Panc1 (cell line): ENCODE data around the gene SWSAP1. TPM values are rescaled to one million over a fixed set of nuclear protein-coding genes. Genes with fewer than 3 reads are reported as not detected.
A peak's percentile ranks its signal among the peaks of the same experiment; 100 is the strongest.
"Not testable (repeated sequence)": the region's sequence is repeated elsewhere in the genome, so short reads cannot be mapped to it uniquely, and the experiment has no call there.

Experiments
- ATAC-seq: fragments of 200-7000 bp; cut with Tn5 transposase; 2 replicates; pipeline ENCODE4 v1.9.1; 2020; ENCODE audit warnings: mild to moderate bottlenecking, moderate library complexity
- BruUV-seq: library from RNA; stranded (reverse); fragments of 400-500 nt; replicated peaks from 2 replicates; lab custom pipeline; 2021; lab: Mats Ljungman, UMichigan
- CTCF ChIA-PET: fragments of 300-600 bp; sonication (Branson Sonifier 250); formaldehyde crosslinking; loops from one replicate; lab custom pipeline; 2022; ENCODE audit warnings: antibody characterized with exemption; lab: Charles Lee
- POLR2A ChIA-PET: fragments of 300-600 bp; sonication (Branson Sonifier 250); formaldehyde crosslinking; loops from one replicate; lab custom pipeline; 2022; ENCODE audit warnings: antibody characterized with exemption; lab: Charles Lee
- DNase-seq: peaks from one replicate; pipeline ENCODE4 v3.0.0-alpha.2; 2010; ENCODE audit warnings: low read depth, low spot score
- H3K27ac ChIP-seq: 2 replicates; pipeline ENCODE4 v1.5.1; 2011; ENCODE audit warnings: mild to moderate bottlenecking, low read length, inconsistent platforms
- H3K27me3 ChIP-seq: fragments of 200-500 bp; sonication (Bioruptor generic); 2 replicates; pipeline ENCODE4 v1.6.0; 2014; ENCODE audit warnings: low read length, inconsistent platforms; ENCODE audit not compliant: control insufficient read depth, insufficient read depth
- H3K36me3 ChIP-seq: fragments of 200-500 bp; sonication (Bioruptor generic); 2 replicates; pipeline ENCODE4 v1.5.1; 2014; ENCODE audit warnings: inconsistent platforms, mild to moderate bottlenecking, low read length, moderate library complexity; ENCODE audit not compliant: control insufficient read depth, insufficient read depth
- H3K4me1 ChIP-seq: 2 replicates; pipeline ENCODE4 v1.5.1; 2011; ENCODE audit warnings: inconsistent platforms, mild to moderate bottlenecking, low read length, moderate library complexity; ENCODE audit not compliant: control insufficient read depth, insufficient read depth
- H3K4me3 ChIP-seq, 2 experiments: 2 replicates each; pipeline ENCODE4 v1.5.1; 2011 to 2012; ENCODE audit warnings: low read depth in 2 of 2, low read length in 2 of 2, mild to moderate bottlenecking in 2 of 2, inconsistent platforms in 1 of 2, moderate library complexity in 1 of 2
- H3K9me3 ChIP-seq: fragments of 200-500 bp; sonication (Bioruptor generic); 2 replicates; pipeline ENCODE4 v1.5.1; 2014; ENCODE audit warnings: low read depth, mild to moderate bottlenecking, inconsistent platforms, low read length, moderate library complexity; ENCODE audit not compliant: control insufficient read depth, insufficient read depth
- POLR2AphosphoS5 ChIP-seq: IDR thresholded peaks from 2 replicates; pipeline ENCODE4 v1.6.1; 2012; ENCODE audit warnings: mild to moderate bottlenecking, low read depth, low read length, moderate library complexity
- SIN3A ChIP-seq: IDR thresholded peaks from 2 replicates; pipeline ENCODE4 v1.6.1; 2012; ENCODE audit warnings: low read depth, mild to moderate bottlenecking, low read length, moderate library complexity, borderline replicate concordance; ENCODE audit not compliant: insufficient read depth
- TCF7L2 ChIP-seq: IDR thresholded peaks from 2 replicates; pipeline ENCODE4 v1.6.1; 2011; ENCODE audit warnings: mild to moderate bottlenecking, low read depth, low read length, inconsistent platforms
- in situ Hi-C: cut with HindIII; loops from 2 replicates; pipeline ENCODE4 v1.10.0; 2016; ENCODE audit warnings: low sequenced_read_pairs, low pct_unique_long_range_greater_than_20kb
- intact Hi-C: fragments of 100-400 bp; cut with micrococcal nuclease; formaldehyde crosslinking; loops from one replicate; pipeline ENCODE4 v1.10.0; 2022; ENCODE audit not compliant: unreplicated experiment
- total RNA-seq: library from RNA; stranded (reverse); gene quantifications from one replicate; pipeline ENCODE4 v1.2.1, GENCODE V29; 2021; ENCODE audit not compliant: unreplicated experiment
- TF ChIP-seq, protein P1 (sequence below), 2 experiments: IDR thresholded peaks; 2 replicates each; pipeline ENCODE4 v1.6.1; 2011 to 2012; ENCODE audit warnings: low read depth in 2 of 2, control low read depth in 1 of 2, low read length in 1 of 2, mild to moderate bottlenecking in 1 of 2, moderate library complexity in 1 of 2; ENCODE audit not compliant: insufficient read depth in 1 of 2
- TF ChIP-seq, protein P2 (sequence below): fragments of 450-650 bp; IDR thresholded peaks from 2 replicates; pipeline ENCODE4 v1.5.1; 2017; ENCODE audit warnings: mild to moderate bottlenecking

Gene SWSAP1
- total RNA-seq, 1 experiment from 2014 or later: 3.1 TPM

DNA sequence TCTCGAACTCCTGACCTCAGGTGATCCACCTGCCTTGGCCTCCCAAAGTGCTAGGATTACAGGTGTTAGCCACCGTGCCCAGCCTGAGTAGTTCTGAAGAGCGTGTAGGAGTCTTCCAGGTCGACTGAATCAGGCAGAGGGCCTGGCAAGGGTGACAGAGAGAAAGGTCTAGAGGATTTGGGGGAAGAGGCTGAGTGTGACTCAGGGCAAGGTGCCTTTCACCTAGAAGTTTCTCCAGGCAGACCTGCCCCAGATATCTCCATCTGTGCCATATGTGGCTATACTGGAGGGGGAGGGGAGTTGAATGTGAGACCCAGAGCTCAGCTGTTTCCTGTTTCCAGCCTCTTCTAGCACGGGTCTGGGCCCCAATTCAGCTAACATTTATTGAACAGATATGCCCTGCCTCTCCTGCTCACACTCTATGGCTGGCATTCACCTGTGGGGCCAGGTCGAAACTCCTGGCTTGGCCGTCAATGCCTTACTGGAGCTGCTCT is 26.9 kb upstream of the SWSAP1 start:
- no peak for DNase-seq
- Histone ChIP-seq H3K9me3 (no peaks in the 10 kb centered on the region), H3K27me3 (no peaks in the 10 kb centered on the region), H3K36me3 (no peaks in the 10 kb centered on the region), H3K27ac (peak overlapping the region; percentile 95), H3K4me1 (peaks cover 17% of the 10 kb centered on the region), H3K4me3 (no peak overlapping the region)
- in situ Hi-C loops: no loop called here
- TF ChIP-seq, protein P1, sequence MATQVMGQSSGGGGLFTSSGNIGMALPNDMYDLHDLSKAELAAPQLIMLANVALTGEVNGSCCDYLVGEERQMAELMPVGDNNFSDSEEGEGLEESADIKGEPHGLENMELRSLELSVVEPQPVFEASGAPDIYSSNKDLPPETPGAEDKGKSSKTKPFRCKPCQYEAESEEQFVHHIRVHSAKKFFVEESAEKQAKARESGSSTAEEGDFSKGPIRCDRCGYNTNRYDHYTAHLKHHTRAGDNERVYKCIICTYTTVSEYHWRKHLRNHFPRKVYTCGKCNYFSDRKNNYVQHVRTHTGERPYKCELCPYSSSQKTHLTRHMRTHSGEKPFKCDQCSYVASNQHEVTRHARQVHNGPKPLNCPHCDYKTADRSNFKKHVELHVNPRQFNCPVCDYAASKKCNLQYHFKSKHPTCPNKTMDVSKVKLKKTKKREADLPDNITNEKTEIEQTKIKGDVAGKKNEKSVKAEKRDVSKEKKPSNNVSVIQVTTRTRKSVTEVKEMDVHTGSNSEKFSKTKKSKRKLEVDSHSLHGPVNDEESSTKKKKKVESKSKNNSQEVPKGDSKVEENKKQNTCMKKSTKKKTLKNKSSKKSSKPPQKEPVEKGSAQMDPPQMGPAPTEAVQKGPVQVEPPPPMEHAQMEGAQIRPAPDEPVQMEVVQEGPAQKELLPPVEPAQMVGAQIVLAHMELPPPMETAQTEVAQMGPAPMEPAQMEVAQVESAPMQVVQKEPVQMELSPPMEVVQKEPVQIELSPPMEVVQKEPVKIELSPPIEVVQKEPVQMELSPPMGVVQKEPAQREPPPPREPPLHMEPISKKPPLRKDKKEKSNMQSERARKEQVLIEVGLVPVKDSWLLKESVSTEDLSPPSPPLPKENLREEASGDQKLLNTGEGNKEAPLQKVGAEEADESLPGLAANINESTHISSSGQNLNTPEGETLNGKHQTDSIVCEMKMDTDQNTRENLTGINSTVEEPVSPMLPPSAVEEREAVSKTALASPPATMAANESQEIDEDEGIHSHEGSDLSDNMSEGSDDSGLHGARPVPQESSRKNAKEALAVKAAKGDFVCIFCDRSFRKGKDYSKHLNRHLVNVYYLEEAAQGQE (IDR thresholded peaks at IDR 0.05; ENCODE audit: insufficient read depth in 1 of 2, low read depth in 2 of 2, low read length in 1 of 2): no peak
- TF ChIP-seq POLR2AphosphoS5: no peak
- TF ChIP-seq, protein P2, sequence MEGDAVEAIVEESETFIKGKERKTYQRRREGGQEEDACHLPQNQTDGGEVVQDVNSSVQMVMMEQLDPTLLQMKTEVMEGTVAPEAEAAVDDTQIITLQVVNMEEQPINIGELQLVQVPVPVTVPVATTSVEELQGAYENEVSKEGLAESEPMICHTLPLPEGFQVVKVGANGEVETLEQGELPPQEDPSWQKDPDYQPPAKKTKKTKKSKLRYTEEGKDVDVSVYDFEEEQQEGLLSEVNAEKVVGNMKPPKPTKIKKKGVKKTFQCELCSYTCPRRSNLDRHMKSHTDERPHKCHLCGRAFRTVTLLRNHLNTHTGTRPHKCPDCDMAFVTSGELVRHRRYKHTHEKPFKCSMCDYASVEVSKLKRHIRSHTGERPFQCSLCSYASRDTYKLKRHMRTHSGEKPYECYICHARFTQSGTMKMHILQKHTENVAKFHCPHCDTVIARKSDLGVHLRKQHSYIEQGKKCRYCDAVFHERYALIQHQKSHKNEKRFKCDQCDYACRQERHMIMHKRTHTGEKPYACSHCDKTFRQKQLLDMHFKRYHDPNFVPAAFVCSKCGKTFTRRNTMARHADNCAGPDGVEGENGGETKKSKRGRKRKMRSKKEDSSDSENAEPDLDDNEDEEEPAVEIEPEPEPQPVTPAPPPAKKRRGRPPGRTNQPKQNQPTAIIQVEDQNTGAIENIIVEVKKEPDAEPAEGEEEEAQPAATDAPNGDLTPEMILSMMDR: no peak
- TF ChIP-seq TCF7L2: no peak
- no peak for TF ChIP-seq SIN3A
- ATAC-seq: no peak
- BruUV-seq: no TSS peak
- intact Hi-C loops: no loop called here
- CTCF ChIA-PET: no interaction called here
- POLR2A ChIA-PET: no interaction called here

DNA sequence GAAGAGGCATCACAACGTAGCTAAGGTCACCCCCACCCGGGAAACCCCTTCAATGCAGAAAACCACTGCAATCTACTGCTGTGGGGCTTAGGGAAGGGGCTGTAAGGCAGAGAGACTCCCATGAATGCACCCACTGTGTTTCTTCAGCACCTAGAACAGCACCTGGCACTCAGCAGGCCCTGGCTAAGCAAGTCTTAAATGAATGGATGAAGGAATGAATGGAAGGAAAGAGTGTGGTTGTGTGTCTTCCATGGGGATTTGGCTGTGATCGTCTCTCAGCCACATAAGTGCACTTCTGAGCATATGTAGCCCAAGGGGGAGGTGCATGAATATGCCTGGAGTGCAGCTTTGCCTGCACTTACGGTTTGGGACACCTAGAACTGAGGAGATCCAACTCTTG is 25.3 kb upstream of the SWSAP1 start:
- TF ChIP-seq, protein P1 (IDR thresholded peaks at IDR 0.05; ENCODE audit: insufficient read depth in 1 of 2, low read depth in 2 of 2, low read length in 1 of 2): peak in 1 of 2 experiments; percentile 68; a peak in 2 of 4 replicates
- TF ChIP-seq TCF7L2: no peak
- Histone ChIP-seq H3K4me1 (peaks cover 9% of the 10 kb centered on the region), H3K27ac (no peak overlapping the region), H3K27me3 (no peaks in the 10 kb centered on the region), H3K36me3 (no peaks in the 10 kb centered on the region), H3K4me3 (no peak overlapping the region), H3K9me3 (no peaks in the 10 kb centered on the region)
- POLR2A ChIA-PET: no interaction called here
- DNase-seq (no peak), ATAC-seq (no peak)
- BruUV-seq: no TSS peak
- in situ Hi-C loops: no loop called here
- intact Hi-C loops: no loop called here
- CTCF ChIA-PET: no interaction called here

DNA sequence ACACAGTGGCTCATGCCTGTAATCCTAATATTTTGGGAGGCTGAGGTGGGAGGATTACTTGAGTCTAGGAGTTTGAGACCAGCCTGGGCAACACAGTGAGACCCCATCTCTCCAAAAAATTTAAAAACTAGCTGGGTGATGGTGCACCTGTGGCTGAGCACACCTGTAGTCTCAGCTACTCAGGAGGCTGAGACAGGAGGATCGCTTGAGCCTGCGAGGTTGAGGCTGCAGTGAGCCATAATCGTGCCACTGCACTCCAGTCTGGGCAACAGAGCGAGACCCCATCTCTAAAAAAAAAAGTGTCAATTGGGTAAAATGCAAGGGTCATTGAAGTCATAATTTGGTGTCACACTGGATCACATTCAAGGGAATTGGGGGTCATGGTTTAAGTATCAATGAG is 20.4 kb upstream of the SWSAP1 start:
- CTCF ChIA-PET, intact Hi-C loops: not testable (repeated sequence)

More for the DNA sequence above, 20.4 kb upstream of the SWSAP1 start:
- H3K36me3 ChIP-seq, BruUV-seq, H3K4me1 ChIP-seq, ATAC-seq, DNase-seq, H3K9me3 ChIP-seq, H3K27me3 ChIP-seq, H3K27ac ChIP-seq, H3K4me3 ChIP-seq, POLR2A ChIA-PET, in situ Hi-C loops: not testable (repeated sequence)
